HCT116 (cell line): Measurements from ENCODE around the gene OR5K2. TPM values are rescaled to one million over a fixed set of nuclear protein-coding genes. Genes with fewer than 3 reads are reported as not detected.

Source experiments
- ATAC-seq: fragments of 200-7000 bp; cut with Tn5 transposase; 2 replicates; pipeline ENCODE4 v1.9.1; 2020; ENCODE audit warnings: mild to moderate bottlenecking, moderate library complexity
- BruUV-seq: library from RNA; stranded (reverse); fragments of 400-500 nt; replicated peaks from 2 replicates; lab custom pipeline; 2021; lab: Mats Ljungman, UMichigan
- CTCF ChIA-PET: fragments of 300-600 bp; sonication (Branson Sonifier 250); formaldehyde crosslinking; loops from one replicate; lab custom pipeline; 2021; ENCODE audit warnings: antibody characterized with exemption; lab: Charles Lee
- POLR2A ChIA-PET: fragments of 300-600, 350-600 bp; sonication (Branson Sonifier 250); formaldehyde crosslinking; loops from one replicate; lab custom pipeline; 2021; ENCODE audit warnings: antibody characterized with exemption; lab: Charles Lee
- RAD21 ChIA-PET, 2 experiments: fragments of 300-600 bp; sonication (Branson Sonifier 250); formaldehyde crosslinking; loops; one replicate each; lab custom pipeline; 2023; ENCODE audit warnings: low total read pairs in 2 of 2; ENCODE audit not compliant: uncharacterized antibody in 2 of 2, unreplicated experiment in 2 of 2, low non-redundant PET in 1 of 2; lab: Charles Lee
- DNase-seq: peaks from one replicate; pipeline ENCODE4 v3.0.0-alpha.2; 2010; ENCODE audit warnings: low read depth, low spot score
- H2AFZ ChIP-seq: fragments of 200-600 bp; shearing (Covaris generic), sonication (generic); 2 replicates; pipeline ENCODE4 v1.6.1; 2017; ENCODE audit warnings: low read depth, mixed run types, mixed read lengths, antibody characterized with exemption, low read length; ENCODE audit not compliant: poor library complexity, severe bottlenecking
- H3K27ac ChIP-seq: 2 replicates; pipeline ENCODE4 v1.5.1; 2012; ENCODE audit warnings: low read depth, low read length
- H3K27me3 ChIP-seq: fragments of 200-600 bp; sonication (generic); 2 replicates; pipeline ENCODE4 v1.6.1; 2016; ENCODE audit warnings: mixed run types, low read length, mixed read lengths; ENCODE audit not compliant: insufficient read depth
- H3K36me3 ChIP-seq, 2 experiments: fragments of 200-500 bp in 1 of 2; fragments of 200-600 bp in 1 of 2; sonication (Bioruptor generic) in 1 of 2; sonication (generic) in 1 of 2; 2 replicates each; pipeline versions ENCODE4 v1.5.1 to v1.6.1; 2014 to 2016; ENCODE audit warnings: low read length in 2 of 2, inconsistent platforms in 1 of 2, mixed read lengths in 1 of 2, mixed run types in 1 of 2; ENCODE audit not compliant: insufficient read depth in 2 of 2, control insufficient read depth in 1 of 2
- H3K4me1 ChIP-seq, 2 experiments: fragments of 200-600 bp in 1 of 2; sonication (generic) in 1 of 2; 2 replicates each; pipeline versions ENCODE4 v1.5.1 to v1.6.1; 2012 to 2017; ENCODE audit warnings: low read length in 2 of 2, inconsistent platforms in 1 of 2, mild to moderate bottlenecking in 1 of 2, mixed read lengths in 1 of 2, mixed run types in 1 of 2, moderate library complexity in 1 of 2; ENCODE audit not compliant: insufficient read depth in 2 of 2, control insufficient read depth in 1 of 2
- H3K4me2 ChIP-seq: fragments of 200-600 bp; sonication (generic); 2 replicates; pipeline ENCODE4 v1.6.1; 2017; ENCODE audit warnings: mixed run types, low read length, mixed read lengths
- H3K4me3 ChIP-seq, 2 experiments: fragments of 200-600 bp in 1 of 2; sonication (generic) in 1 of 2; replicated peaks in 1 of 2; 2 replicates each; pipeline ENCODE4 v1.5.1; 2011 to 2016; ENCODE audit warnings: low read length in 2 of 2, control low read depth in 1 of 2, low read depth in 1 of 2, mild to moderate bottlenecking in 1 of 2, mixed read lengths in 1 of 2, mixed run types in 1 of 2
- H3K79me2 ChIP-seq: fragments of 200-600 bp; sonication (generic); 2 replicates; pipeline ENCODE4 v1.6.1; 2017; ENCODE audit warnings: mild to moderate bottlenecking, mixed run types, low read length, moderate library complexity, mixed read lengths; ENCODE audit not compliant: insufficient read depth
- H3K9ac ChIP-seq: fragments of 200-600 bp; sonication (generic); 2 replicates; pipeline ENCODE4 v1.6.1; 2016; ENCODE audit warnings: low read length, mixed read lengths
- H3K9me2 ChIP-seq: fragments of 200-600 bp; sonication (generic), shearing (Covaris generic); 2 replicates; pipeline ENCODE4 v1.6.1; 2017; ENCODE audit warnings: mixed run types, mild to moderate bottlenecking, moderate library complexity; ENCODE audit not compliant: insufficient read depth
- H3K9me3 ChIP-seq, 2 experiments: fragments of 200-500 bp in 1 of 2; fragments of 200-600 bp in 1 of 2; sonication (Bioruptor generic) in 1 of 2; sonication (generic) in 1 of 2; 2 replicates each; pipeline ENCODE4 v1.6.1; 2014 to 2017; ENCODE audit warnings: low read length in 2 of 2, mixed read lengths in 2 of 2, inconsistent platforms in 1 of 2, low read depth in 1 of 2, mild to moderate bottlenecking in 1 of 2, mixed run types in 1 of 2, moderate library complexity in 1 of 2; ENCODE audit not compliant: control insufficient read depth in 1 of 2, insufficient read depth in 1 of 2
- H4K20me1 ChIP-seq: fragments of 200-600 bp; sonication (generic), shearing (Covaris generic); 2 replicates; pipeline ENCODE4 v1.6.1; 2017; ENCODE audit warnings: mixed run types, mild to moderate bottlenecking, moderate library complexity; ENCODE audit not compliant: insufficient read depth
- EZH2phosphoT487 ChIP-seq: fragments of 200-600 bp; IDR thresholded peaks from 2 replicates; pipeline ENCODE4 v1.6.1; 2018; ENCODE audit warnings: antibody characterized with exemption, borderline replicate concordance
- RAD21 ChIP-seq: IDR thresholded peaks from 2 replicates; pipeline ENCODE4 v1.6.1; 2012; ENCODE audit warnings: low read depth, mild to moderate bottlenecking
- SIN3A ChIP-seq: IDR thresholded peaks from 2 replicates; pipeline ENCODE4 v1.6.1; 2012; ENCODE audit warnings: low read depth
- SP1 ChIP-seq: IDR thresholded peaks from 2 replicates; pipeline ENCODE4 v1.6.1; 2012; ENCODE audit warnings: low read depth
- SRF ChIP-seq: IDR thresholded peaks from 2 replicates; pipeline ENCODE4 v1.6.1; 2012; ENCODE audit warnings: low read depth
- TCF7L2 ChIP-seq: IDR thresholded peaks from 2 replicates; pipeline ENCODE4 v1.7.0; 2011; ENCODE audit warnings: borderline replicate concordance, inconsistent platforms; ENCODE audit not compliant: insufficient read depth, insufficient read length; ENCODE audit errors: extremely low read depth
- ZNF274 ChIP-seq: fragments of 200-500 bp; sonication (Bioruptor generic); IDR thresholded peaks from 2 replicates; pipeline ENCODE4 v1.6.1; 2014; ENCODE audit warnings: mild to moderate bottlenecking, low read depth, low read length, inconsistent platforms
- intact Hi-C: fragments of 100-400 bp; cut with micrococcal nuclease; formaldehyde crosslinking; loops from 2 replicates; pipeline ENCODE4 v1.10.0; 2022
- total RNA-seq: library from RNA; stranded (reverse); gene quantifications from one replicate; pipeline ENCODE4 v1.2.1, GENCODE V29; 2021; ENCODE audit not compliant: unreplicated experiment
- TF ChIP-seq, protein P1 (sequence below): IDR thresholded peaks from 2 replicates; pipeline ENCODE4 v1.6.1; 2012; ENCODE audit warnings: low read depth
- TF ChIP-seq, protein P2 (sequence below): IDR thresholded peaks from 2 replicates; pipeline ENCODE4 v1.6.1; 2012
- TF ChIP-seq, protein P3 (sequence below): IDR thresholded peaks from 2 replicates; pipeline ENCODE4 v1.6.1; 2012

The OR5K2 gene
- total RNA-seq, 1 experiment from 2014 or later: not detected

DNA sequence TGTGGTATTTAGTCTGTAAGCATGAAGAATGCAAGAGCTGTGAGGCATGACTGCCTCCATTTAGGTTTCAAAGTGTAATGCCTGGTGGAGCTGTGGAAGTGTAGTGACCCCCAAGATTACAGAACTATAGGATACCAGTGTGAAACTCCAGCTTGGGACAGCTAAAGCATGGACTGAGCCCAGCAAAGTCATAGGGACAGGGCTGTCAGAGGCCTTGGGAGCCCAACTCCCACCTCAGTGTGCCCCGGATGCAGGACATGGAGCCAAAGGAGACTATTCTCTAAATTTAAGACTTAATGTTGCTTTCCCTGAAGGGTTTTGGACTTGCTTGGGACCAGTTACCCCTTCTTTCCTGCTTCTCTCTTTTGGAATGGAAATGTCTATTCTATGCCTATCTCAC, 45.1 kb downstream of the OR5K2 start (continued):
- TF ChIP-seq, protein P1, sequence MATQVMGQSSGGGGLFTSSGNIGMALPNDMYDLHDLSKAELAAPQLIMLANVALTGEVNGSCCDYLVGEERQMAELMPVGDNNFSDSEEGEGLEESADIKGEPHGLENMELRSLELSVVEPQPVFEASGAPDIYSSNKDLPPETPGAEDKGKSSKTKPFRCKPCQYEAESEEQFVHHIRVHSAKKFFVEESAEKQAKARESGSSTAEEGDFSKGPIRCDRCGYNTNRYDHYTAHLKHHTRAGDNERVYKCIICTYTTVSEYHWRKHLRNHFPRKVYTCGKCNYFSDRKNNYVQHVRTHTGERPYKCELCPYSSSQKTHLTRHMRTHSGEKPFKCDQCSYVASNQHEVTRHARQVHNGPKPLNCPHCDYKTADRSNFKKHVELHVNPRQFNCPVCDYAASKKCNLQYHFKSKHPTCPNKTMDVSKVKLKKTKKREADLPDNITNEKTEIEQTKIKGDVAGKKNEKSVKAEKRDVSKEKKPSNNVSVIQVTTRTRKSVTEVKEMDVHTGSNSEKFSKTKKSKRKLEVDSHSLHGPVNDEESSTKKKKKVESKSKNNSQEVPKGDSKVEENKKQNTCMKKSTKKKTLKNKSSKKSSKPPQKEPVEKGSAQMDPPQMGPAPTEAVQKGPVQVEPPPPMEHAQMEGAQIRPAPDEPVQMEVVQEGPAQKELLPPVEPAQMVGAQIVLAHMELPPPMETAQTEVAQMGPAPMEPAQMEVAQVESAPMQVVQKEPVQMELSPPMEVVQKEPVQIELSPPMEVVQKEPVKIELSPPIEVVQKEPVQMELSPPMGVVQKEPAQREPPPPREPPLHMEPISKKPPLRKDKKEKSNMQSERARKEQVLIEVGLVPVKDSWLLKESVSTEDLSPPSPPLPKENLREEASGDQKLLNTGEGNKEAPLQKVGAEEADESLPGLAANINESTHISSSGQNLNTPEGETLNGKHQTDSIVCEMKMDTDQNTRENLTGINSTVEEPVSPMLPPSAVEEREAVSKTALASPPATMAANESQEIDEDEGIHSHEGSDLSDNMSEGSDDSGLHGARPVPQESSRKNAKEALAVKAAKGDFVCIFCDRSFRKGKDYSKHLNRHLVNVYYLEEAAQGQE: no peak

DNA sequence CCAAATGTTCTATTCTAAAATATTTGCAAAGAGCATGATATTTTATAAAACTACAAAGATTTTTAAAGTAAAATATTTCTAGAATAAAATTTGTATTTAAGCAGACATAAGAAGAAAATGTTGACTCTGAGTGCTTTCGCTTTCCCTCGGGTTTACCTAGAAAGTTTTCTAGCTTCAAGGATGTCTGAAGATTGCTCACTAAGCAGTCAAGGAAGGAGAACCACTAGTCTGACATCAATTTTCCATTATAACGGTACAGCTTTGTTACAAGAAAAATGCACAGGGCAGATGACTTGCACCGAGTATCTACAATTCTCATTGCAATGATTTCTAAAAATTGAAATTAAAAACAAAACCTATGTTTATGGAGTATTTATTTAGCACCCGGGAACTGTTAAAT, 48.5 kb downstream of the OR5K2 start:
- no peaks in the 10 kb centered on the region for H4K20me1 ChIP-seq
- peaks cover 49 to 77% of the 10 kb centered on the region in 2 experiments for H3K4me1 ChIP-seq
- peak overlapping the region; percentile 45; the same call in 1 of the 2 replicates for H3K27ac ChIP-seq
- POLR2A ChIA-PET: interaction anchor here (1.0 to 2.6 kb wide), 5 partner anchors 9 to 63 kb away, joined by 3 to 15 read pairs (median 4); partner anchors contain the start of gene CLDND1
- H3K79me2 ChIP-seq: peaks cover 93% of the 10 kb centered on the region
- H3K9ac ChIP-seq: 0 out of 2 replicates have a peak overlapping the region, but pooled peaks have one; percentile 30
- H3K36me3 ChIP-seq: no peaks in the 10 kb centered on the region
- H3K27me3 ChIP-seq: no peaks in the 10 kb centered on the region
- ATAC-seq: no peak
- TF ChIP-seq SRF: no peak
- TF ChIP-seq TCF7L2: no peak
- TF ChIP-seq, protein P2, sequence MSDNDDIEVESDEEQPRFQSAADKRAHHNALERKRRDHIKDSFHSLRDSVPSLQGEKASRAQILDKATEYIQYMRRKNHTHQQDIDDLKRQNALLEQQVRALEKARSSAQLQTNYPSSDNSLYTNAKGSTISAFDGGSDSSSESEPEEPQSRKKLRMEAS: no peak
- no peak for TF ChIP-seq RAD21
- TF ChIP-seq EZH2phosphoT487: no peak
- TF ChIP-seq, protein P1: no peak
- no peak for TF ChIP-seq ZNF274
- TF ChIP-seq, protein P3, sequence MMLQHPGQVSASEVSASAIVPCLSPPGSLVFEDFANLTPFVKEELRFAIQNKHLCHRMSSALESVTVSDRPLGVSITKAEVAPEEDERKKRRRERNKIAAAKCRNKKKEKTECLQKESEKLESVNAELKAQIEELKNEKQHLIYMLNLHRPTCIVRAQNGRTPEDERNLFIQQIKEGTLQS: no peak
- TF ChIP-seq SP1: no peak
- TF ChIP-seq SIN3A: no peak
- H3K4me2 ChIP-seq: peak overlapping the region; percentile 34
- DNase-seq: no peak
- H3K9me2 ChIP-seq: no peaks in the 10 kb centered on the region
- no peak overlapping the region for H3K4me3 ChIP-seq
- CTCF ChIA-PET: interaction anchor here (1.1 kb wide), 1 partner anchor 40 kb away, joined by 4 read pairs; no protein-coding TSS in a partner anchor
- RAD21 ChIA-PET: no interaction called here
- no TSS peak for BruUV-seq
- no peak overlapping the region for H2AFZ ChIP-seq
- H3K9me3 ChIP-seq: no peaks in the 10 kb centered on the region
- intact Hi-C loops: no loop called here
